ENCODE data around the gene SPTBN1. TPM values are rescaled to one million over a fixed set of nuclear protein-coding genes. Genes with fewer than 3 reads are reported as not detected.

The SPTBN1 gene
- total and polyA plus RNA-seq, 3 donors from 2014 or later, result 143 to 366 (median 278) TPM

DNA sequence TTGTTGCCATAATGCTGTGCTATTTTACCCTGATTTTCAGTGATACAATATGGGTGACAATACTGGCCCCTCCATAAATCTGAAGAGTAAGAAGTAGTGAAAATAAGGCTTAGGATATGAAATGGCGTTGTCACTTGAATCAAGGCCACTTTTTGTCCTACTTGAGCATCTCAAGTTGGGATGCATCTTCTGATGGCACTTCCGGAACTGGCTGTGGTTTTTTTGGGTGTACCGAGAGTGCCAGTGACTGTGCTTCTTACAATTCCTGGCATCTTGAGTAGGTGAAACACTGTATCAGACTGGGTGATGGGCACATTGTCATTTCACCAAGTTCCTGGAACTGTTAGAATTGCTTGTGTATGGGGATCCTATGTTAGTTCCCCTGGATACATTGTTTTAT, 214.9 kb downstream of the SPTBN1 start:
- intact Hi-C loops (cut with DNase I; ENCODE audit: low total_unique reads), result no loop called here
- Histone ChIP-seq H3K9me3 (no peaks in the 10 kb centered on the region), H3K4me3 (no peak overlapping the region), H3K27ac (peak overlapping the region in 1 of 2 donors; percentile 96), H3K27me3 (no peaks in the 10 kb centered on the region), H3K4me1 (peaks cover 35% of the 10 kb centered on the region), H3K36me3 (ENCODE audit: low read depth, missing control alignments) (no peaks in the 10 kb centered on the region)
- no peak for TF ChIP-seq POLR2A (IDR thresholded peaks at IDR 0.05)
- TF ChIP-seq, protein P1, sequence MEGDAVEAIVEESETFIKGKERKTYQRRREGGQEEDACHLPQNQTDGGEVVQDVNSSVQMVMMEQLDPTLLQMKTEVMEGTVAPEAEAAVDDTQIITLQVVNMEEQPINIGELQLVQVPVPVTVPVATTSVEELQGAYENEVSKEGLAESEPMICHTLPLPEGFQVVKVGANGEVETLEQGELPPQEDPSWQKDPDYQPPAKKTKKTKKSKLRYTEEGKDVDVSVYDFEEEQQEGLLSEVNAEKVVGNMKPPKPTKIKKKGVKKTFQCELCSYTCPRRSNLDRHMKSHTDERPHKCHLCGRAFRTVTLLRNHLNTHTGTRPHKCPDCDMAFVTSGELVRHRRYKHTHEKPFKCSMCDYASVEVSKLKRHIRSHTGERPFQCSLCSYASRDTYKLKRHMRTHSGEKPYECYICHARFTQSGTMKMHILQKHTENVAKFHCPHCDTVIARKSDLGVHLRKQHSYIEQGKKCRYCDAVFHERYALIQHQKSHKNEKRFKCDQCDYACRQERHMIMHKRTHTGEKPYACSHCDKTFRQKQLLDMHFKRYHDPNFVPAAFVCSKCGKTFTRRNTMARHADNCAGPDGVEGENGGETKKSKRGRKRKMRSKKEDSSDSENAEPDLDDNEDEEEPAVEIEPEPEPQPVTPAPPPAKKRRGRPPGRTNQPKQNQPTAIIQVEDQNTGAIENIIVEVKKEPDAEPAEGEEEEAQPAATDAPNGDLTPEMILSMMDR (IDR thresholded peaks at IDR 0.05), result no peak
- WGBS, 2 donors, result 91 to 93% methylated on average over 3 of the region's 3 CpGs
- no peak for DNase-seq

DNA sequence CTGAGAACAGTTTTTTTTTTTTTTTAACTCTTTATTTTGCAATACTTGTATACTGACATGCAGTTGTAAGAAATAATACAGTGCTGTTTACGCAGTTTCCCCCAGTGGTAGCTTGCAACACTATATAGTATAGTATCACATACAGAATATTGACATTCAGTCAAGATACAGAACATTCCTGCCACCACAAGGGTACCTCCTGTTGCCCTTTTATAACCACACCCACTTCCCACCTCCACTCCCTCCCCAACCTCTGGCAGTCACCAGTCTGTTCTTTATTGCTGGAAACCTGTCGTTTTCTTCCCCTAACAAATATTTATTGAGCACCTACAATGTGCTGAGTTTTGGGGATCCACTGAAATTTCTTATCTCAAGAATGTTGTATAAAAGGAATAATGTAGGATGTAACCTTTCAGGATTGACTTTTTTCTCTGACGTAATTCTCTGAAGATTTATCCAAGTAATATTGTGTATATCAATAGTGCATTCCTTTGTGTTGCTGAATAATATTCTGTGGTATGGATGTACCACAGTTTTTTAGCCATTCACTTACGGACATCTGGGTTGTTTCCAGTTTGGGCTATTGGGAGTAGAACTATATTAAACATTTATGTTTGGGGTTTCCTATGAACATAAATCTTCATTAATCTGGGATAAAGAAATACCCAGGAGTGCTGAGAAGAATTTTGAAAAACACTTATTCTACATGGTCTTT, 215.9 kb downstream of the SPTBN1 start:
- intact Hi-C loops (cut with DNase I; ENCODE audit: low total_unique reads), result no loop called here
- Histone ChIP-seq H3K27me3 (no peaks in the 10 kb centered on the region), H3K4me1 (peaks cover 27% of the 10 kb centered on the region), H3K36me3 (ENCODE audit: low read depth, missing control alignments) (no peaks in the 10 kb centered on the region), H3K9me3 (no peaks in the 10 kb centered on the region), H3K4me3 (no peak overlapping the region), H3K27ac (peak overlapping the region; percentile 77 to 96)
- TF ChIP-seq, protein P1 (IDR thresholded peaks at IDR 0.05), result no peak
- no peak for TF ChIP-seq POLR2A (IDR thresholded peaks at IDR 0.05)
- DNase-seq, result no peak
- WGBS, 2 donors, result 90 to 91% methylated on average over 4 of the region's 4 CpGs

DNA sequence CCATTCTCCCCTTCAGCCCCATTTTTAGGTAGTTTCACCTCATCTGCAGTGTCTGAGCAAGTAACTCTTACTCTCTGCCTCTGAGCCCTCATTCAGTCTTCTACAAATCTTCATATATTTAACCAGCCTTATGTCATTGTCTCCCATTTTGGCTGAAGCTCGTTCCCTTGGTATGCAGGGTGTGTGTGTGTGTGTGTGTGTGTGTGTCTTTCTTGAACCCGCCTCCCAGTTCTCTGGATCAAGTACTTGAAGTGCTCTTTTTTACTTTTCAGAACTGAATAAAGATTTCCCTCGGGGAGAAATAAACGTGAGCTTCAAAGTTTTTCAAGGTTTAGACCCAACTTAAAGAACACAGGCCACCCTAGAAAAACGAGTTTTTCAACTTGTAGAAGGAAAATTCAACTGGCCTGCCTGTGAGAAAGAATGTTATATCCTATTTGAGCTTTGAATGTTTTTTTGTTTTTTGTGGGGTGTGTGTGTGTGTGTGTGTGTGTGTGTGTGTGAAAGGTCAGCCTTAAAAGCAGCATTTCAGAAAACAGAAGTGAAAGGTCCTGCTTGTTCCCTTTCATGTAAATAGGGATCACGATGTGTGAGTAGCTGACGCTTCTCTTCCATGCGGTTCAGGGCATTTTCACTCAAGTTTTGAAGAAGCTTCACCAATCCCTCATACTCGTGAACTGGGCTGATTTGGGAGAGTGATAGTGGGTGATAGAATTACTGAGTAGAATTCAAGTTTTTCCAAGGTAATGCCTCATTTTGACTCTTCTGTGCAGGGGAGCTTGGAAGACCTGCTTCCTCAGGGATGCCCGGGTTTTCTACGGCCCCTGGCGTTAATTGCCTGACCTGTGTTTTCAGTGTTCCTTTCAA, 216.7 kb downstream of the SPTBN1 start:
- intact Hi-C loops (cut with DNase I; ENCODE audit: low total_unique reads), result no loop called here
- no peak for DNase-seq

DNA sequence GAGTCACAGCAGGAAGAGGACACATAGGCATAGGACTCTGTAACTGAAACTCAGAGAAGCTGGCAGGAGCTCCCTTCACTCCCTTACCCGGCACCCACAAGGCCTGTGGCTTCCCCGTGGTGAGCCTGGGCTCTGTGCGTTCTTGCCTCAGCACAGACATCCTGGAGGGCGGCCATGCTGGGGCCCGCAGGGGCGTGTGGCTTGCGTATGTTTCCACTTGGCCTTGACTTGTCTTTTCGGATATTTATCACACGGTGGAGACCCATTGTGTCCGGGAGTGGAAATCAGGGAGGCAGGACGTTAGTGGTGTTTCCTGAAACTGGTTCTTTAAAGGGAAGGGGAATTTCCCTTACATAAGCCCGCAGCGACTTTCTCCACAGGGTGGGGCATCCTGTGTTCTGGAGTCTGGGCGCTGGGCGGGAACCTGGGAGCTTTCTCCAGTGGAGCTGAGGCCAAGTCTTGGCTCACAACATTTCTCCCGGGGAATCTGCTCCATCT, 217.4 kb downstream of the SPTBN1 start:
- TF ChIP-seq, protein P1 (IDR thresholded peaks at IDR 0.05), result no peak
- TF ChIP-seq POLR2A (IDR thresholded peaks at IDR 0.05), result no peak
- H3K4me3 ChIP-seq, result peak overlapping the region; percentile 24 to 29
- 9 to 15% methylated on average over 14 to 16 of the region's 16 CpGs for WGBS, 2 donors
- no peaks in the 10 kb centered on the region for H3K27me3 ChIP-seq
- peak; percentile 86 for DNase-seq
- intact Hi-C loops (cut with DNase I; ENCODE audit: low total_unique reads), result no loop called here
- peaks cover 25% of the 10 kb centered on the region for H3K4me1 ChIP-seq
- peak overlapping the region; percentile 77 to 96 for H3K27ac ChIP-seq
- no peaks in the 10 kb centered on the region for H3K9me3 ChIP-seq
- H3K36me3 ChIP-seq (ENCODE audit: low read depth, missing control alignments), result no peaks in the 10 kb centered on the region

More for the DNA sequence above, 216.7 kb downstream of the SPTBN1 start:
- WGBS, 2 donors, result 26 to 34% methylated on average over 12 of the region's 12 CpGs
- Histone ChIP-seq H3K4me3 (peak overlapping the region in 1 of 2 donors; percentile 24), H3K4me1 (peaks cover 25% of the 10 kb centered on the region), H3K27ac (peak overlapping the region; percentile 77 to 96), H3K27me3 (no peaks in the 10 kb centered on the region), H3K36me3 (ENCODE audit: low read depth, missing control alignments) (no peaks in the 10 kb centered on the region), H3K9me3 (no peaks in the 10 kb centered on the region)
- TF ChIP-seq, protein P1 (IDR thresholded peaks at IDR 0.05), result no peak
- TF ChIP-seq POLR2A (IDR thresholded peaks at IDR 0.05), result no peak
